PC-3 (cell line): ENCODE results near the gene GTF2B.

Source experiments
- CTCF ChIP-seq: fragments of 300-600 bp; sonication (generic); conservative IDR thresholded peaks from 2 replicates; pipeline ENCODE4 v1.5.1; 2017; ENCODE audit warnings: antibody characterized with exemption, low read depth, mild to moderate bottlenecking, low read length
- EZH2 ChIP-seq: fragments of 300-600 bp; sonication (generic); IDR thresholded peaks from one replicate; pipeline ENCODE4 v1.6.1; 2017; ENCODE audit warnings: antibody characterized with exemption, mild to moderate bottlenecking, low read length; ENCODE audit not compliant: unreplicated experiment

DNA sequence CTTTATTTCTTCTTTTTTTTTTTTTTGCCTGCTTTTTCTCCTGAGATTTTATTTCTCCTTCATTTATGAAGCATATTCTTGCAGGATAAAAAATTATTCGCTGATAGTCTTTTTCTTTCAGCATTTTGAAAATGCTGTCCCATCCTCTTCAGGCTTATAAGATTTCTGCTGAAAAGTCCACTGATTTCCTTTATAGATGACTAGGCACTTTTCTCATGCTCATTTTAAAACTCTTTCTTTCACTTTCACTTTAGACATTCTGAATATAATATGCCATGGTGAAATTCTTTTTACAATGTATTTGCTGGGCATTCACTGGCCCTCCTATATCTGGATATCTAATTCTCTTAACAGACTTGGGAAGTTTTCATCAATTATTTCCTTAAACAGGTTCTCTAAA lies 25.5 kb upstream of the GTF2B start:
- TF ChIP-seq CTCF (no peak), EZH2 (no peak)
